Activated CD8-positive, alpha-beta T cell treated with anti-CD3 and anti-CD28 coated beads, Interleukin-2, amount 10 ng/mL, durations not matched to agents 7 days and 5 days (primary cell): ENCODE data around the gene CHN2. TPM values are rescaled to one million over a fixed set of nuclear protein-coding genes. Genes with fewer than 3 reads are reported as not detected.

Experiments
- ATAC-seq: fragments of 150-1000 bp; cut with Tn5 transposase; one replicate; pipeline ENCODE4 v1.10.0; 2021; ENCODE audit warnings: moderate library complexity
- CTCF ChIA-PET: fragments of 350-600 bp; sonication (Branson Sonifier 250); formaldehyde crosslinking; loops from one replicate; lab custom pipeline; 2021; ENCODE audit warnings: antibody characterized with exemption; lab: Charles Lee
- POLR2A ChIA-PET: fragments of 350-600 bp; sonication (Branson Sonifier 250); formaldehyde crosslinking; loops from one replicate; lab custom pipeline; 2021; ENCODE audit warnings: antibody characterized with exemption; lab: Charles Lee
- DNase-seq: peaks from one replicate; pipeline ENCODE4 v3.0.0-alpha.2; 2020
- H3K27ac Mint-ChIP-seq: one replicate; pipeline ENCODE4 v1.8.0; 2021; ENCODE audit warnings: mild to moderate bottlenecking, mixed read lengths
- H3K27me3 Mint-ChIP-seq: one replicate; pipeline ENCODE4 v1.8.0; 2021; ENCODE audit warnings: low read depth, mixed read lengths
- H3K36me3 Mint-ChIP-seq: one replicate; pipeline ENCODE4 v1.8.0; 2021; ENCODE audit warnings: low read depth, mixed read lengths
- H3K4me1 Mint-ChIP-seq: one replicate; pipeline ENCODE4 v1.8.0; 2021; ENCODE audit warnings: low read depth, mixed read lengths
- H3K4me3 Mint-ChIP-seq: one replicate; pipeline ENCODE4 v1.8.0; 2021; ENCODE audit warnings: mild to moderate bottlenecking, mixed read lengths
- H3K9me3 Mint-ChIP-seq: one replicate; pipeline ENCODE4 v1.8.0; 2022; ENCODE audit warnings: mixed read lengths; ENCODE audit not compliant: insufficient read depth
- total RNA-seq, 2 experiments: library from RNA; stranded (reverse); gene quantifications; one replicate each; pipeline ENCODE4 v1.2.3, GENCODE V29; 2021

CHN2 gene
- total RNA-seq, 2 experiments from 2014 or later = 8.7 to 9.2 TPM

DNA sequence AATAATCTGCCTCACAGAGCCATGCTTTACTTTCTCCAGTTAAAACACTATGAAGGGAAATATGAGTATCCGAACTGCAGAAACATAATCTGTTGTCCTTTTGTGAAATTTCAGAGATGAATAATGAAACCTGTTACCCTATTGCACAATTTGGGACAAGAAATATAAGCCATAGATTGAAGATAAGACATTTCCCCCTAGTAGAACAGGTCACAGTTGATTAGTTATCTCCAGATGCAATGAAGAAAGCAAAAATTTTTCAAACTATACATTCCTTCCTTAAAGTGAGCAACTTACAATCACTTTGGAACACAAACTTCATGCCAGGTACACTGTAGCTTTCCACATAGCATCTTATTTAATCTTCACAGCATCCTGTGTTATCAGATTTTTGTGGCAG is 2.3 kb upstream of the CHN2 start:
- Mint-ChIP-seq H3K4me1 (peaks cover 21% of the 10 kb centered on the region), H3K36me3 (no peaks in the 10 kb centered on the region), H3K9me3 (no peaks in the 10 kb centered on the region), H3K27me3 (peaks cover 35% of the 10 kb centered on the region), H3K27ac (no peak overlapping the region), H3K4me3 (no peak overlapping the region)
- no peak for DNase-seq
- POLR2A ChIA-PET = no interaction called here
- CTCF ChIA-PET = interaction anchor here (0.8 to 1.2 kb wide), 3 partner anchors 145 to 270 kb away, joined by 3 read pairs; no protein-coding TSS in a partner anchor
- ATAC-seq = no peak

DNA sequence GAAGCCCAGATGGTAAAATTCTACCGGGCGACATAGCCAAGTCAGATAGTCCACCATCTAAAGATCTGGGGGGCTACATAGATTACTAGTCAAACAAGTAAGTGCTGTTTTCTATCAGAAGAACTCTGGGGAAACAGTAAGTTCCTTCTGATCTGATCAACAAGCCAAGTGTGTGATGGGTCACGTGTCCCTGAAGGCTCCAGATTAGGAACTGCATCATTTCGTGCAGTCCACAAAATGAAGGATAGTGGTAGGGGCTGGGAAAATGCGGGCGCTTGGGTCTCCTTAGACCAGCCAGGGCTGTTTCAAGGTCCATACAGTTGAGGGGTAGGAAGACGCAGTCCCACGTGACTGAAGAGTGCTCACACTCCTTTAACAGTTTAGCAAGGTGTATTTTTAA is 1.8 kb upstream of the CHN2 start:
- Mint-ChIP-seq H3K4me1 (peaks cover 25% of the 10 kb centered on the region), H3K9me3 (no peaks in the 10 kb centered on the region), H3K36me3 (no peaks in the 10 kb centered on the region), H3K27ac (no peak overlapping the region), H3K27me3 (peaks cover 40% of the 10 kb centered on the region), H3K4me3 (no peak overlapping the region)
- DNase-seq (no peak), ATAC-seq (no peak)
- ChIA-PET CTCF (no interaction called here), POLR2A (no interaction called here)

DNA sequence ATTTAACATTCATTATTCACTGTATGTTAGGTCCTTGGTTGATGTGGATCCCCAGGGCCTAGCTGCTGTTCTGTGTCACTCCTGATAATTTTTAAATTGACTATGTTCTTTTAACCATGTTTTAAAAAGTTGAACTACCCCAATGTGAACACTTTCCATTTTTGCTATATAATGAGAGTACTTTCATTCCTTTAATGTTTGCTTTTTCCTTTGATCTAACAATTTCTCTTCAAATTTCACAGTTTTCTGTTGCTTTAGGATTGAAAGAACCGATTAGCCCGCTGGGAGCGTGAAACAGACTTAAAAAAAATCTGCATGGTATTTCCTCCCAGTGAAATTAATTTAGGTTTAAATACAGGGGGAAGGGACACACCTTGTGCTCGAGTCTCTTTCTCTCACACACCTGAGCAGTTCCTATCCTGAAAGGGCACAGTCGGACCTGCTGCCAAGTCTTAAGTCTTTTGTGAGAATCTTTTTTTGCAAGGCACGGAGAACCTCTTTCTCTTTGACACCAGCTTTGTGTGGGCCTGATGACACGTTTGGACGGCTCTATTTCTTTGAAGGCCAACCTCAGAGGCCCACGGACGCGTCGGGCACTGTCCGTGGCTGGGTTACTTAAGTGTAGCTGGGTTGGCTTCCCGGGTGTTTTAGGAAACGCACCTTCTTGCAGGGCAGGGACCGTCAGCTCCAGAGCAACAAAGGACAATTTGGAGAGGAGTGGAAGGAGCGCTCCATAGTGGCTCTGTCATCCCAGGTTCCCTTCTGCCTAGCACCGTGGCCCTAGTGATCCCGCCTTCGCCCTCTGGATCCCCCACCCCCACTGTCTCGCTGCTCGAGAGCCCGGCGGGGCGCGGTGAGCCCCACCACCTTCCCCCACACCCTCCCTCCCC is 1.0 kb upstream of the CHN2 start:
- Mint-ChIP-seq H3K27ac (no peak overlapping the region), H3K4me1 (peaks cover 29% of the 10 kb centered on the region), H3K27me3 (peaks cover 42% of the 10 kb centered on the region), H3K9me3 (no peaks in the 10 kb centered on the region), H3K36me3 (no peaks in the 10 kb centered on the region), H3K4me3 (peak overlapping the region; percentile 67)
- DNase-seq (no peak), ATAC-seq (no peak)
- ChIA-PET POLR2A (no interaction called here), CTCF (no interaction called here)

DNA sequence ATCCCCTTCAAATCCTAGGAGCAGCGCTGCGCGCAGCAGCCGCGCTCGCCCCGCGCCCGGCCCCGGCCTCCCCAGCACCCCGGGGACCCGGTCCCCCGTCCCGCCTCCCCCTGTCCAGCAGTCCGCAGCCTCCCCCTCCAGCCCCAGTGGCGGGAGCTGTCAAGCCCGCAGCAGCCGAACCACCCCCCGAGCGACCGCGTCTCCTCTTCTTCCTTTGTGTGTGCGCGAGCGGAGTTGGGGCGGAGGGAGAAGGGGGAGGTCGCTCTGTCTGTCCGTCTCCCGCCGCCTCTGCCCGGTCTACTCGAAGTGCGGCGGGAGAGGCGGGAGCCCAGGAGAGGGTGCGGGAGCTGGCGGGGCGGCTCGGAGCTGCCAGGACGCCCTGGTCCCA is 375 bp upstream of the CHN2 start:
- no peak for ATAC-seq
- POLR2A ChIA-PET = no interaction called here

DNA sequence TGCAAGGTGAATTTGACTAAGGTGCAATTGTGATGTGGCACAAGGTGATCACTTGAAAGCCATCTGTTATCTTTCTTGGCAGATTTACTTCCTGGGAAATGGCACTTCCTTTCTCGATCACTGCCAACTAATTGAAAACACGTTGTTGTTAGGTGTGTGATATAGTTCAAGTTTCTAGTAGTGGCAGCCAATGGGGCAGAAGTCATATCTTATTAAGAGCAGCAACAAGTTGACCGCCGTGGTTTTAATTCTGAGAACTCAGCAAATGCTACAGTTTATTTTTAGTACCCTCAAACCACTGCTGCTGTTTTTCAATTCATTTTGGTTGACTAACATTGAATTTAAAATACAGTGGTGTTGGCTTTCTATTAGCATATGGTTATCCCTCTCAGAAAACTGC is 1.6 kb downstream of the CHN2 start:
- Mint-ChIP-seq H3K4me1 (peaks cover 32% of the 10 kb centered on the region), H3K4me3 (peak overlapping the region; percentile 80), H3K36me3 (no peaks in the 10 kb centered on the region), H3K27ac (peak overlapping the region; percentile 56), H3K27me3 (peaks cover 44% of the 10 kb centered on the region), H3K9me3 (no peaks in the 10 kb centered on the region)
- DNase-seq = peak; percentile 67
- ATAC-seq = peak; percentile 35
- ChIA-PET CTCF (interaction anchor here (0.6 kb wide), 1 partner anchor 30 kb away, joined by 4 read pairs; no protein-coding TSS in a partner anchor), POLR2A (no interaction called here)

More for the DNA sequence above, 375 bp upstream of the CHN2 start:
- H3K9me3 Mint-ChIP-seq = no peaks in the 10 kb centered on the region
- CTCF ChIA-PET = no interaction called here
- peaks cover 29% of the 10 kb centered on the region for H3K4me1 Mint-ChIP-seq
- peak; percentile 26 for DNase-seq
- H3K4me3 Mint-ChIP-seq = peak overlapping the region; percentile 80
- H3K36me3 Mint-ChIP-seq = no peaks in the 10 kb centered on the region
- H3K27me3 Mint-ChIP-seq = peaks cover 41% of the 10 kb centered on the region
- H3K27ac Mint-ChIP-seq = peak overlapping the region; percentile 65

DNA sequence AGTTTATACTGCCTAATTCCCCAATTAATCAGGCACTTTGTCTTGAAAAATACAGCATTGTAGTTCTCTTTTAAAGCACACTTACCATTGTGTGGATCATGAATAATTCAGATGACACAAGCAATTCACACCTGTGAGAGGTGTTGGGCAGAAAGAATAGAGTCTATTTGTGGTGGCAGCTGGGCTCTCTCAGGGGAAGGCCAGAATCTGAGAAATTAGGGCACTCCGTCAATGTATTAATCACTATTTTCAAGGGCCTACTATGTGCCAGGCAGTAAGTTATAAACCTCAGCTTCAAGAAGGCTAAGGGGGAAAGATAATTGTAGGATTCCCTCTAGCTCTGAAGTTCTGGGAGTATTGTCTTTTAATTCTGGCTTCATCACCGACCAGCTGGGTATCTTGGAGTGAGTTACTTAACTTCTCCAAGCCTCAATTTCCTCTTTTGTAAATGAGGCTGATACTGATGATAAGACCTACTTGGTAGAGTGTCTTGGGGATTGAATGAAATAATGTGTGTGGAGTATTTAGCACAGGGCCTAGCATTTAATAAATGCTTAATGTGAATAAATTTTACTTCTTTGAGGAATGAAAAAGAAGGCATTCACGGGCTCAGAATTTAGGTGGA is 2.5 kb downstream of the CHN2 start:
- ATAC-seq = no peak
- Mint-ChIP-seq H3K4me3 (peak overlapping the region; percentile 80), H3K27ac (peak overlapping the region; percentile 56), H3K27me3 (peaks cover 39% of the 10 kb centered on the region), H3K36me3 (no peaks in the 10 kb centered on the region), H3K9me3 (no peaks in the 10 kb centered on the region), H3K4me1 (peaks cover 32% of the 10 kb centered on the region)
- no peak for DNase-seq
- CTCF ChIA-PET = no interaction called here
- POLR2A ChIA-PET = interaction anchor here (0.7 kb wide), 1 partner anchor 19 kb away, joined by 3 read pairs; no protein-coding TSS in a partner anchor

DNA sequence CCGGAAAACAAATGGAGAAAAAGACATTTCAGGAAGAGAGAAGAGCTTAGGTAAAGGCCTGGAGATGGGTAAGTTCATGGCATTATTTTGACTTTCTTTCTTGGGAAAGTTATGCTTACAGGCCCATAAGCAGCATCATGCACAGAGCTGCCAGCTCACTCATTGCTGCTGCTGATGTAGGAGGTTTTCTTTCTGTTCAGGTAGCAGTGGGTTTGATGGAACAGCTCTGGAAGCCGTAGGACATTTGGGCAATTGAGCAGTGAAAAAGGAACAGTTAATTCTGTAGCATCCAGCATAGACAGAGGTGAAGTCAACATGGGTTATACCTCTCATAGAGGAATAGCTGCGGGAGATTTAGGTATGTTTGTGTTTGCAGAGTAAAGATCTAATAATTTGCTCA is 3.3 kb downstream of the CHN2 start:
- no peak overlapping the region for H3K27ac Mint-ChIP-seq
- H3K4me3 Mint-ChIP-seq = no peak overlapping the region
- no peaks in the 10 kb centered on the region for H3K36me3 Mint-ChIP-seq
- peaks cover 32% of the 10 kb centered on the region for H3K4me1 Mint-ChIP-seq
- POLR2A ChIA-PET = interaction anchor here (0.7 kb wide), 1 partner anchor 18 kb away, joined by 3 read pairs; no protein-coding TSS in a partner anchor
- no peaks in the 10 kb centered on the region for H3K9me3 Mint-ChIP-seq
- peaks cover 32% of the 10 kb centered on the region for H3K27me3 Mint-ChIP-seq
- ATAC-seq = no peak
- DNase-seq = no peak
- CTCF ChIA-PET = interaction anchor here (1.0 kb wide), 1 partner anchor 8 kb away, joined by 3 read pairs; no protein-coding TSS in a partner anchor

DNA sequence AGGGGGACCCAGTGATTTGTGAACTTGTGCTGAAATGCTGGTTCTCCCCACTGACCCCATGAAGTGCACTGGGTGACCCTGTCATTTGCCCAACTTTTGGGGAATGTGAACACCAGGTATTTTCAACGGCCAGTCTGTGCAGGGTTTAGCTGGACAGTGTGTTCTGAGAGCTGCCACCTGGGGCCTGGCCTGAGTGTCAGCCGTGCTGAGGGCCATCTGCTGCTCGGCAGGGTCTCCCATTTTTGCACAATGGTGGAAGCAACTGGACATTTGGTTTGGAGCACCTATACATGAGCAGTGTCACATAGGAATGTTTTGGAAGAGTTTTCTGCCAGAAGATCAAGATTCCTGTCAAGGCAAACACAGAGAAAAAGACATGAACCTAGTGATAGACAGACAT is 5.2 kb downstream of the CHN2 start:
- Mint-ChIP-seq H3K4me1 (peaks cover 32% of the 10 kb centered on the region), H3K9me3 (no peaks in the 10 kb centered on the region), H3K4me3 (no peak overlapping the region), H3K36me3 (no peaks in the 10 kb centered on the region), H3K27me3 (peaks cover 21% of the 10 kb centered on the region), H3K27ac (no peak overlapping the region)
- ChIA-PET CTCF (no interaction called here), POLR2A (no interaction called here)
- ATAC-seq (no peak), DNase-seq (no peak)

DNA sequence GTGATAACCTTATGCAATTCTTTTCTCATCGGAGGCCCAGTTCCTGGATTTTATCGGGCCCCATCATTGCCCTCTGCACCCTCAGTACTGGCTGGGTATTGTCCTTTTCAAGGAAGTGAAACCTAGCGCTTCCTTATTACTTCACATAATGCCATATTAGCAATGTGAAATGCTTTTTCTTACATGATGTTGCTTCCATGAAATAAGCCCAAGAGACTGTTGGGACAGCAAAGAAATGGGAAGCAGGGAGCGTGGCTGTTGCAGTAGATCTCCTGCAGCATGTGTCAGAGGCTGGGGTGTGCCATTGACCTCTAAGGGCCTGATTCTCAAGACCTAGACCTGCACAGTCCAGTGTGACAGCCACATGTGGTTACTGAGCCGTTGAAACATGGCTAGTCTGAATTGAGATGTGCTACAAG is 8.1 kb downstream of the CHN2 start:
- Mint-ChIP-seq H3K9me3 (no peaks in the 10 kb centered on the region), H3K4me3 (no peak overlapping the region), H3K36me3 (no peaks in the 10 kb centered on the region), H3K4me1 (peaks cover 20% of the 10 kb centered on the region), H3K27ac (no peak overlapping the region), H3K27me3 (peaks cover 19% of the 10 kb centered on the region)
- DNase-seq = no peak
- no peak for ATAC-seq
- ChIA-PET POLR2A (no interaction called here), CTCF (interaction anchor here (0.6 to 2.2 kb wide), 2 partner anchors 13 to 213 kb away, joined by 3 to 8 read pairs; no protein-coding TSS in a partner anchor)

DNA sequence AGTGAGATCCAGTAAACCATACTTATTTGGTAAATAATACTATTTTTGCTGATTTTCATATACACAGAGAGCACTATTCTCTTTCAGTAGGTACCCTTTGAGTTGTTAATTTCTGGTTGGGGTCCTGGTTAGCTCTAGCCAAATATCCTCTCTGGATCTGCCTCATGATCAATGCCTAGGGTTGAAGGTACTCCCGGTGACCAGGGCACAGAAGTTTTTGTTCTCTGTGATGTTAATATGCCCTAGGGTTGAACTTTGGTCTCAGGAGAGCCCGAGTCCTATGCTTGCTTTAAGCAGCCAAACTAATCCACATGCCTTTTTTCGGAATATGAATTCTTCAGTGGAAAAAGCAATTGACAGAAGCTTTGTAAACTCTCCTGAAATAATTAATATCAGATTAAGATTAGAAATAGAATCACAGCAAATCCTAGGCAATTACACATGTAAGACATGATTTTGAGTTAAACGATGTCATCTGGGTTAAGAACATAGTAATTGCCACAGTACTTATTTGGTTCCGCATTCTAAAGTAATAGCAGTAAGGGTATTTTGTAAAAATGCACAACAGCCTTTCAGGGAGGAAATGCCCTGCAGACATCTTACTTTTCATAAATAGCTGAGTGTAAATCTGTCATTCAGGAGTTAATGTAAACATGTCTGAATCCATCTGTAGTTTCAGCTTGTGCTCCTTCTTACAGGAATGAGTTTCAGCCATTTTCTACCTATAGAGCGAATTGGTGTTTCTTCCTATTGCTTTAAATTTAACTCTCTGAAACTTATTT is 10.1 kb downstream of the CHN2 start:
- CTCF ChIA-PET = interaction anchor here (3.0 kb wide), 1 partner anchor 15 kb away, joined by 17 read pairs; no protein-coding TSS in a partner anchor
- H3K27me3 Mint-ChIP-seq = peaks cover 9% of the 10 kb centered on the region
- ATAC-seq (no peak), DNase-seq (no peak)
- H3K9me3 Mint-ChIP-seq = no peaks in the 10 kb centered on the region
- H3K4me1 Mint-ChIP-seq = peaks cover 30% of the 10 kb centered on the region
- POLR2A ChIA-PET = no interaction called here
- H3K36me3 Mint-ChIP-seq = no peaks in the 10 kb centered on the region
- H3K27ac Mint-ChIP-seq = no peak overlapping the region
- no peak overlapping the region for H3K4me3 Mint-ChIP-seq

DNA sequence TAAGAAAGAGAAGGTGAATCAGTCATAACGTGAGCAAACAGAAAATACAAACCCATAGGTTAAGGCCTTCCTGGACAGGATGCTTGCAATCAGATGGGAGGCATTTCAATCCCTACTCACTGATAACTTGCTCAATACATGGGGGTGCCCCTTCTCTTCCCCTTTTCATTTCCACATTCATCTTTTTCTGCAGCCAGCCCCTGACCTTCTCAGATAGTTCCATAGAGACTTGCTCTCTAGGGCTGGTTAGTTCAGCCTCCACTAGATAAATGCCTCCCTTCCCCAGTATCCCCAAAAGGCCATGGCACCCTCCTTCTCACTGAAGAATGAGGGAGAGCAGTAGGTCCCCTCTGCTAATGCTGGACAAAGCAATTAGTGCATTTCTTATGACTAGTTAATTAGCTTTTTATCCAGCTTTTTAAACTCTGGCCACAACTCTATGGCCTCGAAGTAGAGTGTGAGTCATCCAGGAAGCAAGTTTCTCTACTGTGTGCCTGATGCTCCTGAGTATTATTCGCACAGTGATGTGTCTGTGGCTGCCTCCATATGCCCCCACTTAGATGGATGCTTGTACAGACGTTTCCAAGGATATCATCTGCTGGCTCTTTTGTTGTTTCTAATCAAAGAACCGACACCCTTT is 12.7 kb downstream of the CHN2 start:
- Mint-ChIP-seq H3K4me1 (peaks cover 30% of the 10 kb centered on the region), H3K27ac (peak overlapping the region; percentile 50)
- no peak for DNase-seq

More for the DNA sequence above, 12.7 kb downstream of the CHN2 start:
- peaks cover 3% of the 10 kb centered on the region for H3K27me3 Mint-ChIP-seq
- H3K4me3 Mint-ChIP-seq = no peak overlapping the region
- ChIA-PET POLR2A (interaction anchor here (0.5 kb wide), 1 partner anchor 12 kb away, joined by 4 read pairs; no protein-coding TSS in a partner anchor), CTCF (interaction anchor here (1.4 kb wide), 1 partner anchor 17 kb away, joined by 4 read pairs; no protein-coding TSS in a partner anchor)
- peak; percentile 84 for ATAC-seq
- no peaks in the 10 kb centered on the region for H3K9me3 Mint-ChIP-seq
- H3K36me3 Mint-ChIP-seq = no peaks in the 10 kb centered on the region
